Measurements from ENCODE around the gene TMEM31.

The TMEM31 gene

GRCh38 chrX:103722505-103722904 lies 11.8 kb downstream of the TMEM31 start:
- no peaks in the 10 kb centered on the region for H3K4me1 ChIP-seq (ENCODE audit: control insufficient read depth in 1 of 2, insufficient read depth in 2 of 2, low read length in 2 of 2)
- no peaks in the 10 kb centered on the region for H3K9me3 ChIP-seq (ENCODE audit: control insufficient read depth in 1 of 2, low read length in 2 of 2)
- H3K27me3 ChIP-seq (ENCODE audit: control insufficient read depth in 1 of 2, insufficient read depth in 2 of 2, low read length in 2 of 2), result no peaks in the 10 kb centered on the region
- no peak overlapping the region for H3K9ac ChIP-seq (ENCODE audit: low read depth in 1 of 2, low read length in 2 of 2)
- H3K4me3 ChIP-seq (ENCODE audit: low read depth in 1 of 2, low read length in 2 of 2), result no peak overlapping the region
- H3K36me3 ChIP-seq (ENCODE audit: control insufficient read depth in 1 of 2, insufficient read depth in 2 of 2, low read length in 2 of 2), result no peaks in the 10 kb centered on the region
- H3K27ac ChIP-seq (ENCODE audit: low read depth, low read length), result no peak overlapping the region

GRCh38 chrX:103726477-103726876 lies 15.8 kb downstream of the TMEM31 start:
- H3K36me3 ChIP-seq (ENCODE audit: control insufficient read depth in 1 of 2, insufficient read depth in 2 of 2, low read length in 2 of 2), result no peaks in the 10 kb centered on the region

GRCh38 chrX:103727115-103727514 lies 16.4 kb downstream of the TMEM31 start:
- Histone ChIP-seq H3K27me3 (ENCODE audit: control insufficient read depth in 1 of 2, insufficient read depth in 2 of 2, low read length in 2 of 2) (no peaks in the 10 kb centered on the region), H3K27ac (ENCODE audit: low read depth, low read length) (no peak overlapping the region), H3K36me3 (ENCODE audit: control insufficient read depth in 1 of 2, insufficient read depth in 2 of 2, low read length in 2 of 2) (no peaks in the 10 kb centered on the region), H3K9ac (ENCODE audit: low read depth in 1 of 2, low read length in 2 of 2) (no peak overlapping the region), H3K4me3 (ENCODE audit: low read depth in 1 of 2, low read length in 2 of 2) (no peak overlapping the region), H3K4me1 (ENCODE audit: control insufficient read depth in 1 of 2, insufficient read depth in 2 of 2, low read length in 2 of 2) (no peaks in the 10 kb centered on the region), H3K9me3 (ENCODE audit: control insufficient read depth in 1 of 2, low read length in 2 of 2) (no peaks in the 10 kb centered on the region)

More at GRCh38 chrX:103726477-103726876, 15.8 kb downstream of the TMEM31 start:
- H3K4me3 ChIP-seq (ENCODE audit: low read depth in 1 of 2, low read length in 2 of 2), result no peak overlapping the region
- H3K9ac ChIP-seq (ENCODE audit: low read depth in 1 of 2, low read length in 2 of 2), result no peak overlapping the region
- no peaks in the 10 kb centered on the region for H3K27me3 ChIP-seq (ENCODE audit: control insufficient read depth in 1 of 2, insufficient read depth in 2 of 2, low read length in 2 of 2)
- H3K9me3 ChIP-seq (ENCODE audit: control insufficient read depth in 1 of 2, low read length in 2 of 2), result no peaks in the 10 kb centered on the region
- H3K27ac ChIP-seq (ENCODE audit: low read depth, low read length), result no peak overlapping the region
- H3K4me1 ChIP-seq (ENCODE audit: control insufficient read depth in 1 of 2, insufficient read depth in 2 of 2, low read length in 2 of 2), result no peaks in the 10 kb centered on the region

GRCh38 chrX:103729015-103729414 lies 18.3 kb downstream of the TMEM31 start:
- Histone ChIP-seq H3K36me3 (ENCODE audit: control insufficient read depth in 1 of 2, insufficient read depth in 2 of 2, low read length in 2 of 2) (no peaks in the 10 kb centered on the region), H3K9ac (ENCODE audit: low read depth in 1 of 2, low read length in 2 of 2) (no peak overlapping the region), H3K27ac (ENCODE audit: low read depth, low read length) (no peak overlapping the region), H3K9me3 (ENCODE audit: control insufficient read depth in 1 of 2, low read length in 2 of 2) (no peaks in the 10 kb centered on the region), H3K4me3 (ENCODE audit: low read depth in 1 of 2, low read length in 2 of 2) (no peak overlapping the region), H3K4me1 (ENCODE audit: control insufficient read depth in 1 of 2, insufficient read depth in 2 of 2, low read length in 2 of 2) (no peaks in the 10 kb centered on the region), H3K27me3 (ENCODE audit: control insufficient read depth in 1 of 2, insufficient read depth in 2 of 2, low read length in 2 of 2) (no peaks in the 10 kb centered on the region)

GRCh38 chrX:103730147-103730795 lies 19.6 kb downstream of the TMEM31 start:
- H3K4me1 ChIP-seq (ENCODE audit: control insufficient read depth in 1 of 2, insufficient read depth in 2 of 2, low read length in 2 of 2), result no peaks in the 10 kb centered on the region
- no peak overlapping the region for H3K9ac ChIP-seq (ENCODE audit: low read depth in 1 of 2, low read length in 2 of 2)
- H3K27me3 ChIP-seq (ENCODE audit: control insufficient read depth in 1 of 2, insufficient read depth in 2 of 2, low read length in 2 of 2), result no peaks in the 10 kb centered on the region
- no peak overlapping the region for H3K4me3 ChIP-seq (ENCODE audit: low read depth in 1 of 2, low read length in 2 of 2)
- H3K9me3 ChIP-seq (ENCODE audit: control insufficient read depth in 1 of 2, low read length in 2 of 2), result no peaks in the 10 kb centered on the region
- H3K27ac ChIP-seq (ENCODE audit: low read depth, low read length), result no peak overlapping the region
- no peaks in the 10 kb centered on the region for H3K36me3 ChIP-seq (ENCODE audit: control insufficient read depth in 1 of 2, insufficient read depth in 2 of 2, low read length in 2 of 2)

GRCh38 chrX:103730796-103731493 lies 20.2 kb downstream of the TMEM31 start:
- H3K9ac ChIP-seq (ENCODE audit: low read depth in 1 of 2, low read length in 2 of 2), result no peak overlapping the region
- no peak overlapping the region for H3K27ac ChIP-seq (ENCODE audit: low read depth, low read length)
- no peaks in the 10 kb centered on the region for H3K9me3 ChIP-seq (ENCODE audit: control insufficient read depth in 1 of 2, low read length in 2 of 2)
- H3K4me3 ChIP-seq (ENCODE audit: low read depth in 1 of 2, low read length in 2 of 2), result no peak overlapping the region
- H3K27me3 ChIP-seq (ENCODE audit: control insufficient read depth in 1 of 2, insufficient read depth in 2 of 2, low read length in 2 of 2), result no peaks in the 10 kb centered on the region
- no peaks in the 10 kb centered on the region for H3K36me3 ChIP-seq (ENCODE audit: control insufficient read depth in 1 of 2, insufficient read depth in 2 of 2, low read length in 2 of 2)
- no peaks in the 10 kb centered on the region for H3K4me1 ChIP-seq (ENCODE audit: control insufficient read depth in 1 of 2, insufficient read depth in 2 of 2, low read length in 2 of 2)

- no peak overlapping the region for H3K9ac ChIP-seq (ENCODE audit: low read depth in 1 of 2, low read length in 2 of 2)
- H3K27me3 ChIP-seq (ENCODE audit: control insufficient read depth in 1 of 2, insufficient read depth in 2 of 2, low read length in 2 of 2), result no peaks in the 10 kb centered on the region
- H3K4me1 ChIP-seq (ENCODE audit: control insufficient read depth in 1 of 2, insufficient read depth in 2 of 2, low read length in 2 of 2), result no peaks in the 10 kb centered on the region
- no peaks in the 10 kb centered on the region for H3K36me3 ChIP-seq (ENCODE audit: control insufficient read depth in 1 of 2, insufficient read depth in 2 of 2, low read length in 2 of 2)
- H3K4me3 ChIP-seq (ENCODE audit: low read depth in 1 of 2, low read length in 2 of 2), result no peak overlapping the region
- H3K9me3 ChIP-seq (ENCODE audit: control insufficient read depth in 1 of 2, low read length in 2 of 2), result no peaks in the 10 kb centered on the region
- H3K27ac ChIP-seq (ENCODE audit: low read depth, low read length), result no peak overlapping the region
These were observed 22.3 kb downstream of the TMEM31 start for GRCh38 chrX:103733017-103733416.

GRCh38 chrX:103734125-103734760 lies 23.5 kb downstream of the TMEM31 start:
- H3K27me3 ChIP-seq (ENCODE audit: control insufficient read depth in 1 of 2, insufficient read depth in 2 of 2, low read length in 2 of 2), result no peaks in the 10 kb centered on the region
- no peaks in the 10 kb centered on the region for H3K9me3 ChIP-seq (ENCODE audit: control insufficient read depth in 1 of 2, low read length in 2 of 2)
- H3K4me1 ChIP-seq (ENCODE audit: control insufficient read depth in 1 of 2, insufficient read depth in 2 of 2, low read length in 2 of 2), result no peaks in the 10 kb centered on the region
- H3K36me3 ChIP-seq (ENCODE audit: control insufficient read depth in 1 of 2, insufficient read depth in 2 of 2, low read length in 2 of 2), result no peaks in the 10 kb centered on the region
- no peak overlapping the region for H3K9ac ChIP-seq (ENCODE audit: low read depth in 1 of 2, low read length in 2 of 2)
- no peak overlapping the region for H3K4me3 ChIP-seq (ENCODE audit: low read depth in 1 of 2, low read length in 2 of 2)
- H3K27ac ChIP-seq (ENCODE audit: low read depth, low read length), result no peak overlapping the region

- H3K27me3 ChIP-seq (ENCODE audit: control insufficient read depth in 1 of 2, insufficient read depth in 2 of 2, low read length in 2 of 2), result no peaks in the 10 kb centered on the region
- no peak overlapping the region for H3K27ac ChIP-seq (ENCODE audit: low read depth, low read length)
- no peaks in the 10 kb centered on the region for H3K36me3 ChIP-seq (ENCODE audit: control insufficient read depth in 1 of 2, insufficient read depth in 2 of 2, low read length in 2 of 2)
- H3K9ac ChIP-seq (ENCODE audit: low read depth in 1 of 2, low read length in 2 of 2), result no peak overlapping the region
- H3K4me1 ChIP-seq (ENCODE audit: control insufficient read depth in 1 of 2, insufficient read depth in 2 of 2, low read length in 2 of 2), result no peaks in the 10 kb centered on the region
- H3K9me3 ChIP-seq (ENCODE audit: control insufficient read depth in 1 of 2, low read length in 2 of 2), result no peaks in the 10 kb centered on the region
- no peak overlapping the region for H3K4me3 ChIP-seq (ENCODE audit: low read depth in 1 of 2, low read length in 2 of 2)
These were observed 27.0 kb downstream of the TMEM31 start for GRCh38 chrX:103737696-103738095.

- H3K4me3 ChIP-seq (ENCODE audit: low read depth in 1 of 2, low read length in 2 of 2), result no peak overlapping the region
- H3K36me3 ChIP-seq (ENCODE audit: control insufficient read depth in 1 of 2, insufficient read depth in 2 of 2, low read length in 2 of 2), result no peaks in the 10 kb centered on the region
- H3K4me1 ChIP-seq (ENCODE audit: control insufficient read depth in 1 of 2, insufficient read depth in 2 of 2, low read length in 2 of 2), result no peaks in the 10 kb centered on the region
- H3K9me3 ChIP-seq (ENCODE audit: control insufficient read depth in 1 of 2, low read length in 2 of 2), result no peaks in the 10 kb centered on the region
- no peaks in the 10 kb centered on the region for H3K27me3 ChIP-seq (ENCODE audit: control insufficient read depth in 1 of 2, insufficient read depth in 2 of 2, low read length in 2 of 2)
- H3K9ac ChIP-seq (ENCODE audit: low read depth in 1 of 2, low read length in 2 of 2), result no peak overlapping the region
- no peak overlapping the region for H3K27ac ChIP-seq (ENCODE audit: low read depth, low read length)
These were observed 28.7 kb downstream of the TMEM31 start for GRCh38 chrX:103739421-103739820.

Measured in duodenal mucosa (tissue), 2 donors.